GM12874 (cell line): ENCODE measurements around the gene JAKMIP1.
A peak's percentile ranks its signal among the peaks of the same experiment; 100 is the strongest.

Experiments used
- CTCF ChIP-seq: IDR thresholded peaks from 2 replicates; pipeline ENCODE4 v1.5.1; 2011; ENCODE audit warnings: low read depth, mild to moderate bottlenecking, control low read depth, low read length, moderate library complexity; ENCODE audit not compliant: insufficient read depth

Gene JAKMIP1

GRCh38 chr4:6111354-6111960 is 88.9 kb downstream of the JAKMIP1 start:
- TF ChIP-seq CTCF, result no peak

GRCh38 chr4:6110681-6111353 is 89.5 kb downstream of the JAKMIP1 start:
- no peak for TF ChIP-seq CTCF

- peak; percentile 58 for TF ChIP-seq CTCF
Observed at GRCh38 chr4:6109842-6110560, 90.3 kb downstream of the JAKMIP1 start.

- no peak for TF ChIP-seq CTCF
Observed at GRCh38 chr4:6107886-6108285, 92.5 kb downstream of the JAKMIP1 start.

- no peak for TF ChIP-seq CTCF
Observed at GRCh38 chr4:6107114-6107791, 93.1 kb downstream of the JAKMIP1 start.

GRCh38 chr4:6106156-6106555 is 94.2 kb downstream of the JAKMIP1 start:
- TF ChIP-seq CTCF, result no peak

- TF ChIP-seq CTCF, result no peak
Observed at GRCh38 chr4:6105311-6105911, 94.9 kb downstream of the JAKMIP1 start.
